22Rv1 (cell line): ENCODE data around the gene FAM131C.
"Not testable (repeated sequence)": the region's sequence is repeated elsewhere in the genome, so short reads cannot be mapped to it uniquely, and the experiment has no call there.

Experiments
- H3K27ac ChIP-seq: fragments of 450-650 bp; 2 replicates; pipeline ENCODE4 v1.5.1; 2017
- ZFX ChIP-seq: fragments of 450-650 bp; IDR thresholded peaks from 2 replicates; pipeline ENCODE4 v1.6.1; 2017; ENCODE audit warnings: antibody characterized with exemption, borderline replicate concordance
- TF ChIP-seq, protein P1 (sequence below): fragments of 450-650 bp; IDR thresholded peaks from 2 replicates; pipeline ENCODE4 v1.5.1; 2017; ENCODE audit warnings: mild to moderate bottlenecking

The FAM131C gene

DNA sequence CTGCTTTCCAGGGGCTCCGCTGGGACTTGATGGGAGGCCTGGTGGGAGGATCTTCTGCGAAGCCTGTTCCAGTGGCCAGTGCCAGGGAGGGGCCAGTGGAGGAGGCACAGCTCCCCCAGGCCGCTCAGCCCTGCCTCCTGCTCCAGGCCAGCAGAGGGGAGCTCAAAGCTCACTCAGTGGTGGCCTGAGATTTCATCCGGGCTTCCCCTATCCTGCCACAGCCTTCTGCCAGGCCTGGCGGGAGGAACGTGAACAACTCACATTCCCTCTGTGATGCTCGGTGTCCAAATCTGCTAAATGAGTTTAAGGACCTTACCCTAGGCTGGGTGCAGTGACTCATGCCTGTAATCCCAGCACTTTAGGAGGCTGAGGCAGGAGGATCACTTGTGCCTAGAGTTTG lies 26.6 kb downstream of the FAM131C start:
- TF ChIP-seq, protein P1, sequence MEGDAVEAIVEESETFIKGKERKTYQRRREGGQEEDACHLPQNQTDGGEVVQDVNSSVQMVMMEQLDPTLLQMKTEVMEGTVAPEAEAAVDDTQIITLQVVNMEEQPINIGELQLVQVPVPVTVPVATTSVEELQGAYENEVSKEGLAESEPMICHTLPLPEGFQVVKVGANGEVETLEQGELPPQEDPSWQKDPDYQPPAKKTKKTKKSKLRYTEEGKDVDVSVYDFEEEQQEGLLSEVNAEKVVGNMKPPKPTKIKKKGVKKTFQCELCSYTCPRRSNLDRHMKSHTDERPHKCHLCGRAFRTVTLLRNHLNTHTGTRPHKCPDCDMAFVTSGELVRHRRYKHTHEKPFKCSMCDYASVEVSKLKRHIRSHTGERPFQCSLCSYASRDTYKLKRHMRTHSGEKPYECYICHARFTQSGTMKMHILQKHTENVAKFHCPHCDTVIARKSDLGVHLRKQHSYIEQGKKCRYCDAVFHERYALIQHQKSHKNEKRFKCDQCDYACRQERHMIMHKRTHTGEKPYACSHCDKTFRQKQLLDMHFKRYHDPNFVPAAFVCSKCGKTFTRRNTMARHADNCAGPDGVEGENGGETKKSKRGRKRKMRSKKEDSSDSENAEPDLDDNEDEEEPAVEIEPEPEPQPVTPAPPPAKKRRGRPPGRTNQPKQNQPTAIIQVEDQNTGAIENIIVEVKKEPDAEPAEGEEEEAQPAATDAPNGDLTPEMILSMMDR = no peak
- TF ChIP-seq ZFX = no peak
- no peak overlapping the region for H3K27ac ChIP-seq

DNA sequence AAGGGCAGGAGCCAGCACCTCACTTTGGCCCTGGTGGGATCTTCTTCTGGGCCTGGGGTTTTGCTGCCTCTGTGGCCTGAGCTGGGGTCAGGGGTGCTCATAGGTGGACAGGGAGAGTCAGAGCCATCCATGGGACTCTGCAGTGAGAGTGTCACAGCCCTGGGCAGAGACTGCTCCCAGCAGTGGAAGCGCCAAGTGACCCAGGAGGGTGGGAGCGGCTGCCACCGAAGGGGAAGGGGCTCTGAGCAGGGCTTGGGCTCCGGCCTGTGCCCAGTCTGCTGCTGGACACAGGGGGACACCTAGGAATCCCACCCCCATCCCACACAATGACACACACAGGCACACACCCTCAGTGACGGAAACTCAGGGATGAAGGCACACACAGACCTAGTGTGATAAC lies 29.5 kb downstream of the FAM131C start:
- TF ChIP-seq, protein P1 = no peak
- TF ChIP-seq ZFX = no peak
- H3K27ac ChIP-seq = no peak overlapping the region

DNA sequence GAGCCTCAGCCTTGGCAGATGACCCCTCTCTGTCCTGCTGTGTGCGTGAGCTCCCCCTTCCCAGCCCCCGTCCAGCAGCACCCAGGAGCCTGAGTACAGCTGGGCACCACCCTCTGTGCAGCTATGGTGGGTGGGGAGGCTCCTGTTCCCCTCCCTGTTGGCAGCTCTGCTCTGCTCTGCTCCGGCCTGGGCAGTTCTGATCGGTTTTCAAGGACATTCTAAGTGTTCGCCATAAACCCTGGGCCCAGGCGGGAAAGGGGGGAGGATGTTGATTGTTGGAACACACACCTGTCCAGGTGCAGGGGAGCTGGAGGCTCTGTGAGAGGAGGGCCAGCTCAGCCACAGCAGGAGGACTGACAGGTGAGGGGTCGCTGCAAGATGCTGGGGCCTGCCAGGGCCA lies 29.9 kb downstream of the FAM131C start, which contains the start of gene CLCNKB:
Gene CLCNKB, plus strand, starts transcription at position 262 of the 400 bp plus-strand sequence. CDS start 711 bp downstream, outside the sequence.
- no peak for TF ChIP-seq ZFX
- TF ChIP-seq, protein P1 = no peak
- no peak within 1 kb of the TSS for H3K27ac ChIP-seq

DNA sequence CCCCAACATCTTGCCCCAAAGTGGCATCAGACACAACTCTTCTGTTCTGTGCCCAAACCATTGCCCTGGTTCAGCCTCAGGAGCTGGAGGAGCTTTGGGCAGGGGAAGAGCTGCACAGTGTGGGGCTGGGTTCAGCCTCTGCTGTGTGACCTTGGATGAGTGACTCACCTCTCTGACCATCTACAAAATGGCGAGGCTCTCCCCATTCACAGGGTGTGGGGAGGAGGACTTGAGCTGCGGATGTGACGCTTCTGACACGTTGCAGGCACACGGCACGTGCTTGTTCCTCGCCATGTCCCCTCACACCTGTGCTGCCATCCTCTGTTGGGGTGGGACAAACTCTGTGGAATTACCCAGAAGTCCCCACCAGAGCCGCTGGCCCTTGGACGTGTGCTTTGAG lies 30.8 kb downstream of the FAM131C start:
- not testable (repeated sequence) for H3K27ac ChIP-seq

DNA sequence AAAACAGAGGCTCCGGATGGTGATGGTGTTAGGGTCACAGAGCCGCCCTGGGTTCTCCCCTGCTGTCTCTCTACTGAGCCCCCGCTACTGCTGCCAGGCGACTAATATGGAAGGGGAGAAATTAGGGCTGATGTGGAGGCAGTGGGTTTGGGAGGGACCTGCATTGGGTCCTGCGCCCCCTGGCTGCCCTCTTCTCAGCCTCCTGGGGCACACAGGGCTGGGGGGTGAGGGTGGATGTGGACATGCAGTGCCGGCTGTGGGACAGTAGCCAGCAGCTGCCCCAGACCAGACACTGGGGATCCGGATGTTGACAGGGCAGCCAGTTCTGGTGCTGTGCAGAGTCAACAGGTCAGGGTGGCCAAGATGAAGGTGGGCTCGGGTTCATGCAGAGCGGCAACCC lies 31.4 kb downstream of the FAM131C start:
- H3K27ac ChIP-seq = no peak overlapping the region
- TF ChIP-seq, protein P1 = no peak
- TF ChIP-seq ZFX = no peak

DNA sequence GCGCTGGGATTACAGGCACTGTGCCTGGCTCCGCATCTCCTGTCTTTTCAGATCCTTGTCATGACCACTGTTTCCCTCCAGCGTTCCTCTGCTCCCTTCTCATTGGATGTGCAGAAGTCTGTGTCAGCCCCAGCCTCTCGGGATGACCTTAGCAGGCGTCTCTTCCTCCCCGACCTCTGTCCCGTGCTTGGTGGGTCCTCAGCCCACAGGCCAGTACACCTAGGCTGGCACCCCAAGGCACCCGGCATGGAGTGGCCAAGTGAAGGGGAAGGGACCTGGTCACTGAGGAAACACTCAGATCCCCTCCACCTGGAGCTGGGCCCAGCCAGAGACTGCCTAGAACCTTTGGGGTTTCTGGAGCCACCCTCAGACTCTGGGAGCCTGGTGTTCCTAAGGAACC lies 32.3 kb downstream of the FAM131C start:
- TF ChIP-seq ZFX = no peak
- TF ChIP-seq, protein P1 = no peak
- no peak overlapping the region for H3K27ac ChIP-seq

DNA sequence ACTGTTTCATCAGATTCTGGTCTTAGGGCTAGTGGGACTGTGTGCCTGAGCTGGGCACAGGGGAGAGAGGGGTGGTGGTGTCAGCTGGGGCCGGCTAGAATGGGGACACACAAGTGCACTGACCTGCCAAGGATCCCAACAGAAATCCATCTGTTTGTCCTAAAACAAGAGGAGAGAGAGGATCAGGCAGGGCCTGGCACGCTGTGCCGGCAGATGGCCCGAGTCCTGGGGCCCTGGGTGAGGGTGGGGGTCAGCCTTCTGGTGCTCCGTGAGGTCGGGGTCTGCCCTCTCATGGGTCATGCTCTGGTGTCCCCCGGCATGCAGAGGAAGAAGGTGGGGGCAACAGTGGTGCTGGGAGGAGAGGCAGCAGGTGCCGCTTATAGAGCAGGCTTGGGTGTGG lies 33.6 kb downstream of the FAM131C start:
- not testable (repeated sequence) for H3K27ac ChIP-seq

DNA sequence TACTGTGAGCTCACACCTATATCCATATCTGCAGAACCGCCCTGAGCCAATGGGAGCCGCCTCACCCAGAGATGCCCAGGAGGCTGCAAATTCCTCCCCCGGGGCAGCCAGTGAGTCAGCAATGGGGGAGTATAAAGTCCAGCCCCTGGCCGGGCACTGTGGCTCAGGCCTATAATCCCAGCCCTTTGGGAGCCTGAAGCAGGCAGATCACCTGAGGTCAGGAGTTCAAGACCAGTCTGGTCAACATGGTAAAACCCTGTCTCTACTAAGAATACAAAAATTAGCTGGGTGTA lies 34.9 kb downstream of the FAM131C start:
- H3K27ac ChIP-seq = no peak overlapping the region
- no peak for TF ChIP-seq ZFX
- TF ChIP-seq, protein P1 = no peak

DNA sequence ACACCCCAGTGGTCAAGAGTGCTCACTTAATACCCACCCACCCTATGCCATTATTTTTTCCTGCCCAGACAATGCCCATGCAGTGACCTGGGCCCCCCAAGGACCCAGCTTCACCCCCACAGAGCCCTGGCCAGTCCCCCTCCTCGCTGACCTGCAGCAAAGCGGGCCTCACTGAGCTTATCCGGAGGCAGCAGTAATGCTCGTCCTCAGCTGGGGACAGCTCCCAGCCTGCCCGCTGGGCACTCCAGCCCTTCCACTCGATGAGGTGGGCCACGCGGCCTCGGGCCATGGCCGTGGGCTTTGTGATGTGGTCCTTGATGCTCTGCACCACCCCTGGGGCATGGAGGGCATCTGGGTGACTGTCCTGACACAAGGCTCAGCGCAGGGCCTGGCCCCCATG lies 37.0 kb downstream of the FAM131C start:
- H3K27ac ChIP-seq = not testable (repeated sequence)
